PFSK-1 (cell line): ENCODE measurements around the gene YAF2.

ENCODE experiments used
- FOXP2 ChIP-seq: optimal IDR thresholded peaks from 2 replicates; pipeline ENCODE3; 2011; ENCODE audit warnings: borderline replicate concordance, control low read depth, inconsistent platforms; ENCODE audit not compliant: insufficient read depth; ENCODE audit errors: extremely low read length, extremely low read depth
- POLR2AphosphoS5 ChIP-seq: IDR thresholded peaks from 2 replicates; pipeline ENCODE4 v1.6.1; 2012; ENCODE audit warnings: low read depth, mild to moderate bottlenecking, control low read depth, low read length, moderate library complexity
- REST ChIP-seq, 2 experiments: IDR thresholded peaks; 2 replicates each; pipeline versions ENCODE4 v1.6.1 to v1.8.0; 2011 to 2012; ENCODE audit warnings: low read depth in 2 of 2, low read length in 2 of 2, control low read depth in 1 of 2, inconsistent platforms in 1 of 2, mild to moderate bottlenecking in 1 of 2, moderate library complexity in 1 of 2; ENCODE audit not compliant: insufficient read depth in 1 of 2
- SIN3A ChIP-seq: IDR thresholded peaks from 2 replicates; pipeline ENCODE4 v1.6.1; 2012; ENCODE audit warnings: mild to moderate bottlenecking, low read length, moderate library complexity, borderline replicate concordance; ENCODE audit not compliant: insufficient read depth
- TAF1 ChIP-seq: IDR thresholded peaks from 2 replicates; pipeline ENCODE4 v1.6.1; 2012; ENCODE audit warnings: low read length, control low read depth, borderline replicate concordance; ENCODE audit not compliant: insufficient read depth

The YAF2 gene

GRCh38 chr12:42135259-42135814, 102.7 kb downstream of the YAF2 start:
- TF ChIP-seq FOXP2, result no peak
- no peak for TF ChIP-seq REST (IDR thresholded peaks at IDR 0.05; ENCODE audit: insufficient read depth in 1 of 2, low read depth in 2 of 2, low read length in 2 of 2)

GRCh38 chr12:42130672-42131402, 107.2 kb downstream of the YAF2 start:
- TF ChIP-seq TAF1, result no peak
- no peak for TF ChIP-seq POLR2AphosphoS5
- TF ChIP-seq SIN3A, result no peak
- TF ChIP-seq REST (IDR thresholded peaks at IDR 0.05; ENCODE audit: insufficient read depth in 1 of 2, low read depth in 2 of 2, low read length in 2 of 2), result no peak
- TF ChIP-seq FOXP2, result no peak

GRCh38 chr12:42129595-42130204, 108.3 kb downstream of the YAF2 start:
- TF ChIP-seq SIN3A (no peak), POLR2AphosphoS5 (no peak), TAF1 (no peak), REST (IDR thresholded peaks at IDR 0.05; ENCODE audit: insufficient read depth in 1 of 2, low read depth in 2 of 2, low read length in 2 of 2) (no peak), FOXP2 (no peak)

- no peak for TF ChIP-seq REST (IDR thresholded peaks at IDR 0.05; ENCODE audit: insufficient read depth in 1 of 2, low read depth in 2 of 2, low read length in 2 of 2)
- no peak for TF ChIP-seq FOXP2
- TF ChIP-seq POLR2AphosphoS5, result no peak
- TF ChIP-seq SIN3A, result no peak
- TF ChIP-seq TAF1, result no peak
These were observed 109.2 kb downstream of the YAF2 start for GRCh38 chr12:42128888-42129287.
